HepG2 (cell line): Measurements from ENCODE around the gene FBXL20.

Experiments
- ELF1 ChIP-seq: sonication (generic); formaldehyde crosslinking; IDR thresholded peaks from 2 replicates; pipeline ENCODE4 v1.4.0; 2020; ENCODE audit warnings: missing genetic modification reagents
- ZNF124 ChIP-seq: sonication (generic); formaldehyde crosslinking; IDR thresholded peaks from 2 replicates; pipeline ENCODE4 v1.4.0; 2020; ENCODE audit warnings: missing genetic modification reagents
- ZNF317 ChIP-seq: sonication (generic); formaldehyde crosslinking; IDR thresholded peaks from 2 replicates; pipeline ENCODE4 v1.5.0; 2020; ENCODE audit warnings: mild to moderate bottlenecking, missing genetic modification reagents

DNA sequence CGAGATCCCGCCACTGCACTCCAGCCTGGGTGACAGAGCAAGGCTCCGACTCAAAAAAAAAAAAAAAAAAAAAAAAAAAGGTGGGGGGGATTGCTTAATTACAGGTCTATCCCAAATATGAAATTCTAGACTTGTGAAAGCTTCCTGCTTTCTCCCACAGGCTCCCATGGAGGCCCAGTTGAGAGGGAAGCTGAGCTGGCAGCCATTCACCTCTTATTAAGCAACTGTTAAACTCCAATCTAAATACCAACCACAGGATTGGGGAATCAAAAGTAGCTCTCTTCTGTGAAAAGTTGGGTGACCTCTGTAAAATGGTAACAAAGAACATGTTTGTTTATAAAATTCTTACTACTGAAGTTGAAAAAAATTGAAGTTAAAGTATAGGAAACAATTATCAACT is 129.9 kb downstream of the FBXL20 start:
- TF ChIP-seq ELF1: no peak
- no peak for TF ChIP-seq ZNF124 (CRISPR knock-in tag)
- no peak for TF ChIP-seq ZNF317 (CRISPR knock-in tag)
